IMR-90 (cell line): ENCODE data around the gene PHPT1. TPM values are rescaled to one million over a fixed set of nuclear protein-coding genes. Genes with fewer than 3 reads are reported as not detected.

Source experiments
- ATAC-seq: fragments of 200-7000 bp; cut with Tn5 transposase; 2 replicates; pipeline ENCODE4 v1.9.1; 2020; ENCODE audit warnings: low read depth, mild to moderate bottlenecking, moderate library complexity
- BruUV-seq: library from RNA; stranded (reverse); fragments of 400-500 nt; replicated peaks from 2 replicates; lab custom pipeline; 2021; lab: Mats Ljungman, UMichigan
- CTCF ChIA-PET: fragments of 300-600 bp; formaldehyde crosslinking; extraction: SDS; loops from one replicate; lab custom pipeline; 2021; ENCODE audit warnings: antibody characterized with exemption; lab: Yijun Ruan, JAX
- POLR2A ChIA-PET: fragments of 300-600 bp; sonication (Branson Sonifier 250); formaldehyde crosslinking; loops from one replicate; lab custom pipeline; 2022; ENCODE audit warnings: antibody characterized with exemption; ENCODE audit not compliant: unreplicated experiment; lab: Charles Lee
- DNase-seq: peaks from one replicate; pipeline ENCODE4 v3.0.0; 2013
- H2AFZ ChIP-seq: replicated peaks from 2 replicates; pipeline ENCODE3; 2013; ENCODE audit warnings: low read length, mild to moderate bottlenecking; ENCODE audit not compliant: poor library complexity
- H2AK5ac ChIP-seq: 2 replicates; pipeline ENCODE4 v1.6.1; 2013; ENCODE audit warnings: low read depth, low read length, inconsistent platforms
- H2AK9ac ChIP-seq: replicated peaks from 2 replicates; pipeline ENCODE3; 2013; ENCODE audit warnings: mild to moderate bottlenecking, low read depth, low read length, moderate library complexity; ENCODE audit not compliant: poor library complexity
- H2BK120ac ChIP-seq: 2 replicates; pipeline ENCODE4 v1.6.1; 2013; ENCODE audit warnings: low read depth, low read length, inconsistent platforms
- H2BK15ac ChIP-seq: 3 replicates; pipeline ENCODE4 v1.6.1; 2013; ENCODE audit warnings: low read depth, low read length, inconsistent platforms
- H2BK20ac ChIP-seq: 2 replicates; pipeline ENCODE4 v1.6.1; 2013; ENCODE audit warnings: low read depth, mild to moderate bottlenecking, inconsistent platforms, low read length, moderate library complexity
- H2BK5ac ChIP-seq: 2 replicates; pipeline ENCODE4 v1.6.1; 2013; ENCODE audit warnings: mild to moderate bottlenecking, low read depth, low read length, inconsistent platforms; ENCODE audit not compliant: poor library complexity, severe bottlenecking
- H3K14ac ChIP-seq: replicated peaks from 2 replicates; pipeline ENCODE4 v1.6.1; 2013; ENCODE audit warnings: low read depth, low read length, inconsistent platforms
- H3K18ac ChIP-seq: 2 replicates; pipeline ENCODE4 v1.6.1; 2013; ENCODE audit warnings: low read depth, low read length, control low read depth
- H3K23ac ChIP-seq: 2 replicates; pipeline ENCODE4 v1.6.1; 2013; ENCODE audit warnings: low read depth, low read length, inconsistent platforms
- H3K27ac ChIP-seq: 2 replicates; pipeline ENCODE4 v1.5.1; 2013; ENCODE audit warnings: mild to moderate bottlenecking, control low read depth, low read length; ENCODE audit not compliant: insufficient read depth
- H3K27me3 ChIP-seq: 2 replicates; pipeline ENCODE4 v1.6.1; 2013; ENCODE audit warnings: low read length; ENCODE audit not compliant: control insufficient read depth, insufficient read depth
- H3K36me3 ChIP-seq: 2 replicates; pipeline ENCODE4 v1.6.1; 2013; ENCODE audit warnings: low read length, mixed read lengths; ENCODE audit not compliant: control insufficient read depth, insufficient read depth
- H3K4ac ChIP-seq: 2 replicates; pipeline ENCODE4 v1.6.1; 2013; ENCODE audit warnings: low read depth, low read length, inconsistent platforms
- H3K4me1 ChIP-seq: 2 replicates; pipeline ENCODE4 v1.6.1; 2013; ENCODE audit warnings: low read length, mixed read lengths; ENCODE audit not compliant: control insufficient read depth, insufficient read depth
- H3K4me2 ChIP-seq: 2 replicates; pipeline ENCODE4 v1.6.1; 2013; ENCODE audit warnings: low read depth, mild to moderate bottlenecking, control low read depth, low read length, moderate library complexity
- H3K4me3 ChIP-seq: 2 replicates; pipeline ENCODE4 v1.5.1; 2013; ENCODE audit warnings: low read depth, mild to moderate bottlenecking, control low read depth, low read length, moderate library complexity; ENCODE audit not compliant: insufficient read depth
- H3K56ac ChIP-seq: 2 replicates; pipeline ENCODE4 v1.6.1; 2013; ENCODE audit warnings: low read length, inconsistent platforms; ENCODE audit not compliant: insufficient read depth; ENCODE audit errors: extremely low read depth
- H3K79me1 ChIP-seq, 2 experiments: 2 replicates each; pipeline ENCODE4 v1.6.1; 2013; ENCODE audit warnings: low read length in 2 of 2, inconsistent platforms in 1 of 2, low read depth in 1 of 2
- H3K9ac ChIP-seq: 2 replicates; pipeline ENCODE4 v1.6.1; 2013; ENCODE audit warnings: low read depth, low read length, control low read depth
- H3K9me1 ChIP-seq: 2 replicates; pipeline ENCODE4 v1.6.1; 2013; ENCODE audit warnings: low read length, inconsistent platforms; ENCODE audit not compliant: insufficient read depth
- H3K9me3 ChIP-seq: 2 replicates; pipeline ENCODE4 v1.6.1; 2013; ENCODE audit warnings: low read length; ENCODE audit not compliant: control insufficient read depth, insufficient read depth
- H4K20me1 ChIP-seq: 2 replicates; pipeline ENCODE4 v1.6.1; 2013; ENCODE audit warnings: low read length, inconsistent platforms; ENCODE audit not compliant: insufficient read depth
- H4K5ac ChIP-seq: 2 replicates; pipeline ENCODE4 v1.6.1; 2013; ENCODE audit warnings: mild to moderate bottlenecking, low read depth, low read length, control low read depth
- H4K8ac ChIP-seq, 2 experiments: 2 replicates each; pipeline ENCODE4 v1.6.1; 2013; ENCODE audit warnings: low read depth in 2 of 2, low read length in 2 of 2, control low read depth in 1 of 2, inconsistent platforms in 1 of 2
- H4K91ac ChIP-seq: 2 replicates; pipeline ENCODE4 v1.6.1; 2013; ENCODE audit warnings: low read depth, low read length, inconsistent platforms; ENCODE audit not compliant: insufficient read depth
- BHLHE40 ChIP-seq: fragments of 150-350 bp; IDR thresholded peaks from 2 replicates; pipeline ENCODE4 v1.6.1; 2016; ENCODE audit warnings: mild to moderate bottlenecking, low read depth, low read length
- CEBPB ChIP-seq: IDR thresholded peaks from 2 replicates; pipeline ENCODE4 v1.6.1; 2012; ENCODE audit warnings: low read depth, low read length, improper control_type of control experiment
- ELK1 ChIP-seq: fragments of 150-350 bp; IDR thresholded peaks from 2 replicates; pipeline ENCODE4 v1.6.1; 2016; ENCODE audit warnings: low read depth, mild to moderate bottlenecking, low read length, moderate library complexity, borderline replicate concordance
- MAFK ChIP-seq: IDR thresholded peaks from 2 replicates; pipeline ENCODE4 v1.6.1; 2012; ENCODE audit warnings: low read depth, low read length, improper control_type of control experiment
- RAD21 ChIP-seq: IDR thresholded peaks from 2 replicates; pipeline ENCODE4 v1.6.1; 2012; ENCODE audit warnings: low read length, improper control_type of control experiment
- RFX5 ChIP-seq: IDR thresholded peaks from 2 replicates; pipeline ENCODE4 v1.8.0; 2012; ENCODE audit warnings: low read depth, mild to moderate bottlenecking, low read length, moderate library complexity
- WGBS, 2 experiments: methylation state at CpG; one replicate each; pipeline versions ENCODE4 v1.1.5 to v1.1.7; 2013; ENCODE audit warnings: missing lambda C conversion rate in 2 of 2; ENCODE audit not compliant: insufficient read length in 1 of 2; ENCODE audit errors: extremely low coverage in 2 of 2; 5-methylcytosine and 5-hydroxymethylcytosine counted together
- dilution Hi-C: fragments of 300-500 bp; cut with HindIII; formaldehyde crosslinking; loops from one replicate; pipeline ENCODE4 v1.14.3; 2018; ENCODE audit warnings: low sequenced_read_pairs; ENCODE audit not compliant: unreplicated experiment
- in situ Hi-C: fragments of 300-500 bp; cut with MboI; formaldehyde crosslinking; loops from 3 replicates; pipeline ENCODE4 v1.14.3; 2019; ENCODE audit warnings: low sequenced_read_pairs, inconsistent platforms, mixed read lengths
- intact Hi-C: fragments of 100-400 bp; cut with micrococcal nuclease; formaldehyde crosslinking; loops from 2 replicates; pipeline ENCODE4 v1.10.0; 2022
- polyA plus RNA-seq, 3 experiments: library from polyadenylated mRNA; depleted of rRNA; stranded (reverse); fragments of >200 nt; gene quantifications; 2 replicates each; pipeline ENCODE4 v1.2.3, GENCODE V29; 2012; ENCODE audit warnings: low replicate concordance in 1 of 3
- total RNA-seq: library from RNA; depleted of rRNA; stranded (reverse); fragments of >200 nt; gene quantifications from 2 replicates; pipeline ENCODE4 v1.2.3, GENCODE V29; 2012
- TF ChIP-seq, protein P1 (sequence below): conservative IDR thresholded peaks from 2 replicates; pipeline ENCODE4 v1.5.1; 2012; ENCODE audit warnings: mild to moderate bottlenecking, low read depth, low read length, improper control_type of control experiment

Gene PHPT1
- total and polyA plus RNA-seq, 2 of the 4 experiments (the other 2 are of a cell fraction), result 79.8 to 214 TPM

- no peak overlapping the region for H2AFZ ChIP-seq
- POLR2A ChIA-PET, result no interaction called here
- dilution Hi-C loops, result no loop called here
- H3K18ac ChIP-seq, result no peak overlapping the region
- no peaks in the 10 kb centered on the region for H3K27me3 ChIP-seq
- peaks cover 3% of the 10 kb centered on the region in 2 experiments; a peak in 1 of 4 replicates for H3K79me1 ChIP-seq
- H2BK20ac ChIP-seq, result no peak overlapping the region
- H2BK15ac ChIP-seq, result no peak overlapping the region
- no peak overlapping the region for H2AK5ac ChIP-seq
- ATAC-seq (no peak), DNase-seq (no peak)
- no peak overlapping the region for H2AK9ac ChIP-seq
- TF ChIP-seq CEBPB (no peak), RAD21 (no peak), ELK1 (no peak), MAFK (no peak), BHLHE40 (no peak), RFX5 (no peak)
- TF ChIP-seq, protein P1, sequence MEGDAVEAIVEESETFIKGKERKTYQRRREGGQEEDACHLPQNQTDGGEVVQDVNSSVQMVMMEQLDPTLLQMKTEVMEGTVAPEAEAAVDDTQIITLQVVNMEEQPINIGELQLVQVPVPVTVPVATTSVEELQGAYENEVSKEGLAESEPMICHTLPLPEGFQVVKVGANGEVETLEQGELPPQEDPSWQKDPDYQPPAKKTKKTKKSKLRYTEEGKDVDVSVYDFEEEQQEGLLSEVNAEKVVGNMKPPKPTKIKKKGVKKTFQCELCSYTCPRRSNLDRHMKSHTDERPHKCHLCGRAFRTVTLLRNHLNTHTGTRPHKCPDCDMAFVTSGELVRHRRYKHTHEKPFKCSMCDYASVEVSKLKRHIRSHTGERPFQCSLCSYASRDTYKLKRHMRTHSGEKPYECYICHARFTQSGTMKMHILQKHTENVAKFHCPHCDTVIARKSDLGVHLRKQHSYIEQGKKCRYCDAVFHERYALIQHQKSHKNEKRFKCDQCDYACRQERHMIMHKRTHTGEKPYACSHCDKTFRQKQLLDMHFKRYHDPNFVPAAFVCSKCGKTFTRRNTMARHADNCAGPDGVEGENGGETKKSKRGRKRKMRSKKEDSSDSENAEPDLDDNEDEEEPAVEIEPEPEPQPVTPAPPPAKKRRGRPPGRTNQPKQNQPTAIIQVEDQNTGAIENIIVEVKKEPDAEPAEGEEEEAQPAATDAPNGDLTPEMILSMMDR, result no peak
- no TSS peak for BruUV-seq
- H4K8ac ChIP-seq, result no peak overlapping the region
- no peak overlapping the region for H4K91ac ChIP-seq
- H3K9ac ChIP-seq, result no peak overlapping the region
- H3K23ac ChIP-seq, result no peak overlapping the region
- H3K4ac ChIP-seq, result no peak overlapping the region
- H2BK5ac ChIP-seq, result no peak overlapping the region
- no peak overlapping the region for H3K4me2 ChIP-seq
- no peak overlapping the region for H3K4me3 ChIP-seq
- no peaks in the 10 kb centered on the region for H3K9me1 ChIP-seq
- H3K4me1 ChIP-seq, result no peaks in the 10 kb centered on the region
- CTCF ChIA-PET, result no interaction called here
- no peak overlapping the region for H3K56ac ChIP-seq
- H4K5ac ChIP-seq, result no peak overlapping the region
- H3K14ac ChIP-seq, result no peak overlapping the region
- no peak overlapping the region for H3K27ac ChIP-seq
- no peaks in the 10 kb centered on the region; the same call in 1 of the 2 replicates for H4K20me1 ChIP-seq
- H3K36me3 ChIP-seq, result peaks cover 68% of the 10 kb centered on the region
- in situ Hi-C loops, result no loop called here
- WGBS, 2 experiments, result 97% methylated on average over 14 of the region's 31 CpGs; no CpG with 5 or more reads in 1 of the 2 experiments
- intact Hi-C loops, result no loop called here
- no peaks in the 10 kb centered on the region for H3K9me3 ChIP-seq
- H2BK120ac ChIP-seq, result no peak overlapping the region
Observed at GRCh38 chr9:136828474-136829140, 20.6 kb upstream of the PHPT1 start.
